Cardiac muscle cell (in vitro differentiated cells and primary cell): ENCODE data around the gene MAP3K4. TPM values are rescaled to one million over a fixed set of nuclear protein-coding genes. Genes with fewer than 3 reads are reported as not detected.

Experiments used
- DNase-seq, 2 donors: peaks; one replicate each; pipeline versions ENCODE4 v3.0.0 to v3.0.0-alpha.2; 2010 to 2017; ENCODE audit warnings: low read depth in 1 of 2, low spot score in 1 of 2
- H3K27ac ChIP-seq: fragments of 200-600 bp; sonication (generic); 2 replicates; pipeline ENCODE4 v1.5.1; 2016
- H3K27me3 ChIP-seq: fragments of 200-600 bp; sonication (generic); 2 replicates; pipeline ENCODE4 v1.6.0; 2016; ENCODE audit warnings: control low read depth
- H3K36me3 ChIP-seq: fragments of 200-600 bp; sonication (generic); 2 replicates; pipeline ENCODE4 v1.5.1; 2016; ENCODE audit warnings: control low read depth
- H3K4me1 ChIP-seq: fragments of 200-600 bp; sonication (generic); 2 replicates; pipeline ENCODE4 v1.8.1; 2017; ENCODE audit warnings: low read depth, mild to moderate bottlenecking, mixed run types
- H3K4me3 ChIP-seq: fragments of 200-600 bp; sonication (generic); 2 replicates; pipeline ENCODE4 v1.5.1; 2016; ENCODE audit warnings: mild to moderate bottlenecking
- H3K9me3 ChIP-seq: fragments of 200-600 bp; sonication (generic); 2 replicates; pipeline ENCODE4 v1.5.1; 2017; ENCODE audit warnings: low read depth, mild to moderate bottlenecking, control low read depth
- CTCF ChIP-seq: IDR thresholded peaks from 2 replicates; pipeline ENCODE4 v1.5.1; 2012; ENCODE audit warnings: low read depth, mild to moderate bottlenecking, low read length
- polyA plus RNA-seq: library from polyadenylated mRNA; unstranded; fragments of >200 nt; fragmentation: Nextera tagmentation; extraction: Ambion mirVana; gene quantifications from 2 replicates; pipeline ENCODE4 v1.2.1, GENCODE V29; 2016
- total RNA-seq: library from RNA; depleted of rRNA; stranded (reverse); fragments of >200 nt; gene quantifications from 2 replicates; pipeline ENCODE4 v1.2.3, GENCODE V29; 2016

MAP3K4 gene
- total and polyA plus RNA-seq, 2 experiments from 2014 or later: 14.5 to 36.4 TPM

GRCh38 chr6:160959726-160960435, 31.7 kb upstream of the MAP3K4 start:
- no peaks in the 10 kb centered on the region for H3K9me3 ChIP-seq
- no peaks in the 10 kb centered on the region for H3K27me3 ChIP-seq
- no peak overlapping the region for H3K4me3 ChIP-seq
- H3K4me1 ChIP-seq: no peaks in the 10 kb centered on the region
- H3K27ac ChIP-seq: no peak overlapping the region
- DNase-seq: no peak
- TF ChIP-seq CTCF: no peak
- no peaks in the 10 kb centered on the region for H3K36me3 ChIP-seq

- Histone ChIP-seq H3K27me3 (no peaks in the 10 kb centered on the region), H3K4me1 (no peaks in the 10 kb centered on the region), H3K27ac (no peak overlapping the region), H3K4me3 (no peak overlapping the region), H3K9me3 (no peaks in the 10 kb centered on the region), H3K36me3 (no peaks in the 10 kb centered on the region)
- no peak for DNase-seq
- TF ChIP-seq CTCF: no peak
Observed at GRCh38 chr6:160960839-160961238, 30.7 kb upstream of the MAP3K4 start.

GRCh38 chr6:160962835-160963623, 28.5 kb upstream of the MAP3K4 start:
- Histone ChIP-seq H3K9me3 (no peaks in the 10 kb centered on the region), H3K27me3 (no peaks in the 10 kb centered on the region), H3K4me3 (no peak overlapping the region), H3K36me3 (no peaks in the 10 kb centered on the region), H3K4me1 (no peaks in the 10 kb centered on the region), H3K27ac (no peak overlapping the region)
- DNase-seq: no peak
- no peak for TF ChIP-seq CTCF

- no peak for DNase-seq
- TF ChIP-seq CTCF: no peak
- H3K27ac ChIP-seq: no peak overlapping the region
- no peaks in the 10 kb centered on the region for H3K9me3 ChIP-seq
- no peaks in the 10 kb centered on the region for H3K27me3 ChIP-seq
- H3K4me3 ChIP-seq: no peak overlapping the region
- H3K4me1 ChIP-seq: no peaks in the 10 kb centered on the region
- no peaks in the 10 kb centered on the region for H3K36me3 ChIP-seq
Observed at GRCh38 chr6:160963651-160964050, 27.9 kb upstream of the MAP3K4 start.

GRCh38 chr6:160965893-160966292, 25.7 kb upstream of the MAP3K4 start:
- Histone ChIP-seq H3K4me1 (no peaks in the 10 kb centered on the region), H3K27ac (no peak overlapping the region), H3K9me3 (no peaks in the 10 kb centered on the region), H3K4me3 (no peak overlapping the region), H3K27me3 (no peaks in the 10 kb centered on the region), H3K36me3 (no peaks in the 10 kb centered on the region)
- no peak for TF ChIP-seq CTCF
- no peak for DNase-seq
